Inflammatory macrophage treated with lipopolysaccharide for 4 hours (primary cell): Measurements from ENCODE around the gene HK1.
A peak's percentile ranks its signal among the peaks of the same experiment; 100 is the strongest.
"Not testable (repeated sequence)": the region's sequence is repeated elsewhere in the genome, so short reads cannot be mapped to it uniquely, and the experiment has no call there.

Experiments
- DNase-seq: peaks from one replicate; pipeline ENCODE4 v3.0.0-alpha.2; 2020

The HK1 gene

DNA sequence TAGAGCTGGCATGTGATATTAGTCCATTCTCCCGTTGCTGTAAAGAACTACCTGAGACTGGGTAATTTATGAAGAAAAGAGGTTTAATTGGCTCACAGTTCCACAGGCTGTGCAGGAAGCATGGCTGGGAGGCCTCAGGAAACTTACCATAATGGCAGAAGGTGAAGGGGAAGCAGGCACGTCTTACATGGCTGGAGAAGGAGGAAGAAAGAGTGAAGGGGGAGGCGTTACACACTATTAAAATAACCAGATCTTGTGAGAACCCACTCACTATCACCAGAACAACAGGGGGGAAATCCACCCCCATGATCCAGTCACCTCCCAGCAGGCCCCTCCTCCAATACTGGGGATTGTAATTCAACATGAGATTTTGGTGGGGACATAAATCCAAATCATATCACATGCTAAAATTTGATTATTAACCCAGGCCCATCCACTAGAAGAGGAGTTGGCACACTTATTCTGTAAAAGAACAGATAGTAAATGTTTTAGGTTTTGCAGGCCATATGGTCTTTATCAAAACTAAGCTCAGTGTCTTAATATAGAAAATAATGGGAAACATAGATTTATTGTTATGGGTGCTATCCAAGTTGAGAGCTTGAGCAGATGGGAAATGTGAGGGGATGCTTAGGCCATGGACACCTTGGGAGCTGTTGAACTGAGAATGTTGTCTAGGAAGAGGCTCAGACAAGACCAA lies 18.6 kb upstream of the HK1 start:
- no peak for DNase-seq

DNA sequence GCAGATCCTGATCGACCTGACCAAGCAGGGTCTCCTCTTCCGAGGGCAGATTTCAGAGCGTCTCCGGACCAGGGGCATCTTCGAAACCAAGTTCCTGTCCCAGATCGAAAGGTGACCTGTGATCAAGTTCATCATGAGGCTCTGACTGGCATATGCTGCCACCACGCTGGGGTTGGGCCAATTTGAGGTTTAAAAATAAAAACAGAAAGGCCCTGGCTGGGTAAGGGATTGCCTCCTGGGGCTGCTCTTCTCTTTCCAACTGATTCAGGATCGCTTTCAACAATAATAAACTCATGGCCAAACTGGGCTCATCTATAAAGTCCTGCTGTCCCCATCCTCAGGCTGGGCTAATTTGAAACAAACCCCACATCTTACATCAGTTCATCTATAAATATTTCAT lies 17.1 kb upstream of the HK1 start:
- no peak for DNase-seq

DNA sequence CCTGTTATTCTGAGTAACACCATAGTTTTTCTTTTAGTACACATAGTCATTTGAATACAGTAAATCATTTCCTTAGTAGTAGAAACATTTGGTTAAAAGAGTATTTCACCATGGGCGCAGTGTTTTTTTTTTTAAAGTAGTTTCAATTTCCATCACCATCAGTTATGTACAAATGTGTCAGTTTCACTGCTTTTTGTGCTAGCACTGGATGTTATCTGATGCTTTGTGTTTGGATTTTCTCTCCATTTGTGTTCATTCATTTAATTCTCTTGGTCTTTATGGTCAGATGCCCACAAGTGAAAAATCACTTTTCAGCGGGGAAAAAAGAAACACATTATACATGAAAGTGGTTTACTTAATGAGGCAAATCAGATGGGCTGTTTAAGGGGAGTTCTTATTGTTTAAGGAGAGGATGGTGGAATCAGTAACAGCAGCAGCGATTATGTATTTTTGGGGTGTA lies 16.0 kb upstream of the HK1 start:
- peak; percentile 23 for DNase-seq

DNA sequence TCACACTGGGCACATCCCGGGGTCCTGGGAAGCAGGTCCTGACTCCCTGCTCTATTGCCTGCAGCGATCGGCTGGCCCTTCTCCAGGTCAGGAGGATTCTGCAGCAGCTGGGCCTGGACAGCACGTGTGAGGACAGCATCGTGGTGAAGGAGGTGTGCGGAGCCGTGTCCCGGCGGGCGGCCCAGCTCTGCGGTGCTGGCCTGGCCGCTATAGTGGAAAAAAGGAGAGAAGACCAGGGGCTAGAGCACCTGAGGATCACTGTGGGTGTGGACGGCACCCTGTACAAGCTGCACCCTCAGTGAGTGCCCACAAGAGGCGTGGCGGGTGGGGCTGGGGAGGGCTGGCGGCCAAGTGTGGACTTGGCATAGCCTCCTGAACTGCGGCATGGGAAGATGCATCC lies 12.8 kb upstream of the HK1 start:
- DNase-seq = no peak

DNA sequence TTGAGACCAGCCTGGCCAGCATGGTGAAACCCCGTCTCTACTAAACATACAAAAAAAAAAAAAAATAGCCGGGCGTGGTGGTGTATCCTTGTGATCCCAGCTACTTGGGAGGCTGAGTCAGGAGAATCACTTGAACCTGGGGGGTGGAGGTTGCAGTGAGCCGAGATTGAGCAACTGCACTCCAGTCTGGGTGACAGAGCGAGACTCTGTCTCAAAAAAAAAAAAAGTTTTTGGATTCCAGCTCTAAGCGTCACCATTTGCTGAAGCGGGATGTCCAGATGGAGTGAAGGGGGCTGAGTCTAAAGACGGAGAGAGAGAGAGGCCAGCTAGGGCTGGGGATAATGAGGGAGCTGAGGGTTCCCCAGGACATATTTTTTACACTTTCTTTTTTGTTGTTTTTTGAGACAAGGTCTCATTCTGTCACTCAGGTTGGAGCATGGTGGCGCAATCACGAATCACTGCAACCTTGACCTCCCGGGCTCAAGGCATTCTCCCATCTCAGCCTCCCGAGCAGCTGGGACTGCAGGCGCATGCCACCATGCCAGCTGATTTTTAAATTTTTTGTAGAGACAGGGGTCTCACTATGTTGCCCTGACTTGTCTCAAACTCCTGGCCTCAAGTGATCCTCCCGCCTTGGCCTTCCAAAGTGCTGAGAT lies 9.4 kb upstream of the HK1 start:
- DNase-seq = no peak

DNA sequence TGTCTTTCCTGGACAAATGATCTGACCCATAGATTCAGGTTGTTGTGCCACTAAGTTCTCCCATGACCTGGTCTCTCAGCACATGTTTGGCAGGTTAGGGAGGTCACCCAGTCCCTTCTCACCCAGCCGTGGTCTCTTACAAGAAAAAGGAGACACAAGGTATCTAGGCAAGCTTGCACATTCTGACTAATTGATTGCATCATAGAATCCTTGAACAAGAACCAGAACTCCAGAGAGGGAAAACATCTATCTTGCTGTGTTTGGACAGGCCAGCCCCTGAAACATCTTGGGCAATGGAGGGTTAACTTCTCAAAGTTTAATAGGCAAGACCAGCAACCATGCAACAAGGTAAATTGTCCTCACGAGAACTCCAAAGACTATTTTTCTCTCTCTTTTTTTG lies 8.5 kb upstream of the HK1 start:
- no peak for DNase-seq

DNA sequence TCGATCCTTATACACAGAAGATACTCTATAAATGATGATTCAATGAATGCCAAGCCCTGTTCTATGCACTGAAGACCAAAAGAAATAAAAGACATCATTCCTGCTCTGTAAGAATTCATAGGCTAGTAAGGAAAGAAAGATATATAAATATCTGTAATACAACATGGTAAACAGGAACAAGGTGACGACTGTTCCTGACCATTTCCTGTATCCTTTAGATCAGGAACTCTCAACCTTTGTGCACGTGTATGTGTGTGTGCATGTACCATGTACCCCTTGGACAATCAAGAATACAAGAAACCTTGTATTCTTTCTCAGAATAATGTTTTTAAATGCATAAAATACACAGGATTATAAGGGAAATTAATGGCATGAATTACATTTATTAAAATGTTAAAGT lies 7.3 kb upstream of the HK1 start:
- no peak for DNase-seq

DNA sequence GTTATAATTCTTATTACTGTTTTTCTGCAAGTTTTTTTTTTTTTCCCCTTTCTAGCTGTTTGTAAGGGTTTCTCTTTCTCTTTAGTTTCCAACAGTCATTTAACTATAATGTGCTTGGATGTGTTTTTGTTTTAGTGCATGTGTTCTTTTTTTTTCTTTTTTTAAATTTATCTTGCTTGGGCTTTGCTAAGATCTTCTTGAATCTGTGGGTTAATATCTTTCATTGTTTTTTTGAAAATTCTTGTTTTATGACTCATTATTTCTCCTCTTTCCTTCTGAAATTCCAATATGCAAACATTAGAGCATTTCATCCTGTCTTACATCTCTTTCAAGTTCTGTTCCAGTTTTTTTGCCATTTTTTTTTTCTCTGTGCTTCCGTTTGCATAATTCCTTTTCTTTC lies 5.7 kb upstream of the HK1 start:
- DNase-seq = no peak

DNA sequence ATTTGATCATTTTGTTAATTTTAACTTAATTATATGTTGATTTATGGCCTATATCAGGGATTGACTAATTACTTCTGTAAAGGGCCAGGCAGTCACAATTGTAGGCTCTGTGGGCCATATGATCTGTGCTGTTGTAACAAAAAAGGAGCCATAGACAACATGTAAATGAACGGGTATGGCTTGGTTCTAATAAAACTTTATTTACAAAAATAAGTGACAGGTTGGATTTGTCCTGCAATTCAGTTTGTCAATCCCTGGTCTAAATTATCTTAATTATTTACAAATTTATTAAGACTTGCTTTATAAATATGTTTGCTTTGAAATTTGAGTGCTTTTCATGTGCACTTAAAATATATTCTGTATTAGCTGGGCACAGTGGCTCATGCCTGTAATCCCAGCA lies 2.9 kb upstream of the HK1 start:
- DNase-seq = no peak

DNA sequence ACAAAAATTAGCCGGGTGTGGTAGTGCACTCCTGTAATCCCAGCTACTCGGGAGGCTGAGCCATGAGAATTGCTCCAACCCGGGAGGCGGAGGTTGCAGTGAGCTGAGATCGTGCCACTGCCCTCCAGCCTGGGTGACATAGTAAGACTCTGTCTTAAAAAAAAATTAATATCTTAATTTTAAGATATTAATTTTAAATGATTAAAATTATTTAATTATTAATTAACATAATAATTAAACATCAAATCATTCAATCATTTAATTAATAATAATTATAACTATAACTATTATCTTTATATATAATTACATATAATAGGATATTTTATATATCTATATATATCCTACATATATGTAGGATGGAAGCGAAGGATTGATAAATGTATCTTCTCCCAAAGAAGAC lies 1.8 kb upstream of the HK1 start:
- no peak for DNase-seq

DNA sequence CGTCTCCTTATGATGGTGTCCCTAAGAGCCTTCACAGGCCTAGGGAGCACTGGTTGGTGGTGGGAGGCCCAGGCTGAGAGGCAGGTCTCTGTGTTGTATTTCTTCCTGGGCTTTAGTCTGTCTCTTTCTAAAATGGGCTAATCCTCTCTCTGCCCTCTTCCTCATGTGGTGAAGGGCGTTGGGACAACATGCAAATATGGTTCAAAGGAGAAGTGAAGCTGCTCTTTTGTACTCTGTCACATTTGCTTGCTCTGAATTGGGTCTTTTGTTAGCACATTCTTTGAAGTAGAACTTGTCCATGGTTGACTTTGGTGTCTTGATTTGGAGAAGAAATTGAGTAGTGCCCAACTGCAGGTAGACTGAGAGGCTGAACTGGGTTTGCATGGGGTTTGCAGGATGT lies 814 bp downstream of the HK1 start:
- DNase-seq = peak; percentile 73

DNA sequence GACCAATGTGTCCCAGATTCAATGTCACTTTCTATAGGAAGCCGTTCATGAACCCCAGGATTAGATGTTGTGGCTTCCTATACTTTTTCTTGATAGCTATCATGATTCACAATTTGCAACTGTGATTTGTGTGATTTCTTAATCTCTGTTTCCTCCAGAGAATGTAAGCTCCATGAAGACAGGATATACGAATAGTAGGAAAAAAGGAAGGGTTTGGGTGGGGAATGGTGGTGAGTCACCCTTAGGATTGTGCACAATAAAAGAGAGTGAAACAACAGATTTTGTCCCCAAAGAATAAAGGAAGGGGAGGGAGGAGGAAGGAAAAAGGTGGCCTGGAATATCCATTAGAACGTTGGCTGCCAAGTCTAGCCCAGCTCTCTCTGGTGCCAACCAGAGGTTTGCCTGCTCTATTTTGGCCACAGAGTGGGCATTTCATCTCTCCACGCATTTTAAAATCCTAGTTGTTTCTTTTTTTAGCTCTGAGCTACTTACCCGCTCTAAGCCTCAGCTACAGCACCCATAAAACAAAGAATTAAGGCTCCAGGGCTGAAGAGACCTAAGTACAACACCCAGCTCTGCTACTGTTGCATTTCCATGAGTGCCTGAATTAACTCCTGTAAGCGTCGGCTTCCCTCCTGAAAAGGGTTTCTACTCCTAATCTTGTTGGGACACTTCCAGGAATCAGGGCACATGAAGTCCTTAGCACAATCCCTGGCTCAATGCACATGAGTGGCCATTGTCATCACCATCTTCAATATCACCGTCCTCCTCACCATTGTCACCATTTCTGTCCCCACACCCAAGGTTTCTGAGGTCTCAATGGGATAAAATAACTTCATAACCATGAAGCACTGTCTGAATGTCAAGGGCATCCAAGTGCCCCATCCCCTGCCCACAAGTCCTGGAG lies 3.5 kb downstream of the HK1 start:
- no peak for DNase-seq

DNA sequence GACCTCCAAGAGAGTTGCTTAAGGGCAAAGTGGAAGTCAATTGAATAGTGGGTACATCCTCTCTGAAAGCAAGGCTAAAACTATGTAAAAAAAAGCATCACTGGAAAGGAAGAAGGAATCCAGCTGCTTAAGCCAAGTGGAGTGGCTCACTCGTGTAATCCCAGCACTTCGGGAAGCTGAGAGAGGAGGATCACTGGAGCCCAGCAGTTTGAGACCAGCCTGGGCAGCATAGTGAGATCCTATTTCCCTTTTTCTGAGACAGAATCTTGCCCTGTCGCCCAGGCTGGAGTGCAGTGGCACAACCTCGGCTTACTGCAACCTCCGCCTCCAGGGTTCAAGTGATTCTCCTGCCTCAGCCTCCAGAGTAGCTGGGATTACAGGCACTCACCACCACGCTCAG lies 6.1 kb downstream of the HK1 start:
- not testable (repeated sequence) for DNase-seq

DNA sequence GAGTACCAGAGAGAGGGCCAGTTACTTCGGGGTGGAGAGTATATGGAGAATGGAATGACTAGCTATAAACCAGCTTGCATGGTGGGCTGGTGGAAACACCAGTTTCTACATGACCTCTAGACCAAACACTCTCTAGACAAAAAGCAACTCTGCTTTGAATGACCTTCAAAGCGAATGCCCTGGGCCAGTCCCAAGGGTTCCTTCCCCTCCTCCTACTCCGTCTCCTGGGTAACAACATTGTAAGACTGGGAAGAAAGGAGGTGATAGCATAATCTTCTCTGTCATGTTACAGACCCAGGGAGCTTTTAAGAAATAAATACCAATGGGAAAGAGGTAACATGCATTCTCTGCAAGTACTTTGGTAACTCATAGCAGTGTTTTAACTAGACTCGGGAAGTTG lies 7.4 kb downstream of the HK1 start:
- DNase-seq = no peak

DNA sequence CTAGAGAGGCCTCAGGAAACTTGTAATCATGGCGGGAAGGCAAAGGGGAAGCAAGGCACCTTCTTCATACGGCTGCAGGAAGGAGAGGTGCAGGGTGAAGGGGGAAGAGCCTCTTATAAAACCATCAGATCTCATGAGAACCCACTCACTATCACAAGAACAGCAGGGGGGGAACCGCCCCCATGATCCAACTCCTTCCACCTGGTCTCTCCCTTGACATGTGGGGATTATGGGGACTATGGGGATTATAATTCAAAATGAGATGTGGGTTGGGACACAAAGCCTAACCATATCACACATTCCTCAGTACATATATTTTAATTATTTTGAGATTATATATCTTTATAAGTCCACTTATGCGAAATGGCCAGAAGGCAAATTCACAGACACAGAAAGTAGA lies 8.9 kb downstream of the HK1 start:
- DNase-seq = no peak

DNA sequence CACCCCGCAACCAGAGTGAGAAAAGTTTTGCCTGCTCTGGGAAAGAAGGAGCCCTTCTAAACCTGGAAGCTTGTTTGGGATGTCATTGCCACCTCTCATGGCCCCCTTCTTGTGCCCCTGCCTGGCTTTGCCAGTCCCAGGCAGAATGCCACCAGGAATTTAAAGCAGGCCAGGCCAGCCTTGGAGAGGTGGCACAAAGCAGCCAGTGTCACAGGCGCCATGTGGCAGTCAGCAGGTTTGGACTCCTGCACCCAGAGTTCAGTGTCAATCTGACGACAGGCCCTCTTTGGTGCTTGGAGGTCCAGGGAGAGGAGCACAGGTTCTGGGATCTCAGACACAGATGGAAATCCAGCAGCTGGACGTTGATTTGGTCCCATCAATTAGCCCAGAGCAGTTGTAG lies 12.7 kb downstream of the HK1 start:
- DNase-seq = no peak

DNA sequence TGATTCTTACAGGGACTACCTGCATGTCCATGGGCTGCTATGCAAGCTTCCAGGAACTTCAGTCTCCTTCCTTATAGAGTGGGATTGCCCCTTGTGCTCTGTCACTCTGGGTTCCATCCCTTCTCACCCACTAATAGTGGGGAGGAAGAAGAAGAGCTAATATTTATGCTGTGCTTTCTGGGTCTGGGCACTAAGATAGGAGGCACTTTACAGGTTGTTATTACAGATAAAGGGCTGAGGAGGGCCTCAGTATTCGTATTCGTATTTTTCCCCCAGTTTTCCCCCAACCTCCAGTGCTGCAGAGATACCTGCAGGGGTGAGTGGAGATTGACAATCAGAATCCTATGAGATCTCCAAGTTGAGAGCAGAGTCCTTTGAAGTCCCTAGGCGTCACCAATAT lies 14.2 kb downstream of the HK1 start:
- no peak for DNase-seq

DNA sequence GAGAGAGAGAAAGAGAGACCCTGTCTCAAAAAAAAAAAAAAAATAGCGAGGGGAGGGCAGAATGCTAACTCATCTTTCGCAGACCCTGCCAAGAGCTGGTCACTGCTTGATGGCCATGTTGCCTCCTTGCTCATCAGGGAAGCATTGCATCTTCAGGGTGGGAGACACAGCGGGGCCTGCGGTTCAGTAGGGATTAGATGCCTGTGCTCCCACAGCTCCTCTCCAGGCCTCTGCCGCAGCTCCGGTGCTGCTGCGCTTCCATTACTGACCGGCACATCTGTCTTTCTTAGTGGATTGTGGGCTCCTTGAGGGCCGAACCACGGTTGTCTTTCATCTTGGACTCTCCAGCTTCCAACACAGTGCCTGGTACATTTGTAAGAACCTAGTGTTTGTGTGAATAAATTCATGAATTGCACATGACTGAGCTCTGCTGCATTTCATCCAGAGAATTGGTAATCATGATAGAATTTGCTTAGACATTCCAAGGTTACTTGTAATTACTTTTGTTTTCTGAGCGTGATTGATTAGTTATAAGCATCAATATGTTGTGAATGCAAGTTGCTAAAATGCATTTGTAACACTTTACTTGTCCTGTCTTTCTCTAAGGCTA lies 16.8 kb downstream of the HK1 start:
- DNase-seq = no peak

DNA sequence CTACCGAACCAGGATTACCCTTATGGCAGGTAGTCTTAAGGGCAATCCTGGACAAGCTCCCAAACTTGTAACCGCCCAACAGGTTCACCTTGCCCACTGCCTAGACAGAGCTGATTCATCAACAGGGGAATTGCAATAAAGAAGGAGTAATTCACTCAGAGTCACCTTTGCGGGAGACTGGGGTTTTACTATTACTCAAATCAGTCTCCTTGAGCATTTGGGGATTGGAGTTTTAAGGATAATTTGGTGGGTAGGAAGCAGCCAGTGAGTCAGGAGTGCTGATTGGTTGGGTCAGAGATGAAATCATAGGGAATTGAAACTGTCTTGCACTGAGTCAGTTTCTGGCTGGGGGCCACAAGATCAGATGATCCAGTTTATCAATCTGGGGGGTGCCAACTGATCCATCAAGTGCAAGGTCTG lies 25.3 kb downstream of the HK1 start:
- DNase-seq = peak; percentile 76

DNA sequence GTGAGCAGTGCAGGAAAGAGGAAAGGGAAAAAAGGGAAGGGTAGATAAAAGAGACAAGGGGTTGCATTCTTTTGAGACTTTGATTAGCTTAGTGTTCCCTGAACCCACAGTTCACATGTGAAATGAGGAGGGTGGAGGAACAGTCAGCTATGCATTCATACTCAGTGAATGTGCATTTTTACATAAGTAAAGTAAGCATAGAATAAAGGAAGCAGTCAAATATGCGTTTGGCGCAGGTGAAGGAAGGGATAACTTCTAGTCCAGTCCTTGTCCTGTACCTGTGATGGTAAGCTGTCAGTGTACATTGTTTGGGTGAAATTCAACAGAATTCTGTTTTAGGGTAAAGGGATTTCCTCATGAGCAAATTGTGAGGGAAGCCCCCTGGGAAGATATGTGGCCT lies 28.1 kb downstream of the HK1 start:
- DNase-seq = no peak

DNA sequence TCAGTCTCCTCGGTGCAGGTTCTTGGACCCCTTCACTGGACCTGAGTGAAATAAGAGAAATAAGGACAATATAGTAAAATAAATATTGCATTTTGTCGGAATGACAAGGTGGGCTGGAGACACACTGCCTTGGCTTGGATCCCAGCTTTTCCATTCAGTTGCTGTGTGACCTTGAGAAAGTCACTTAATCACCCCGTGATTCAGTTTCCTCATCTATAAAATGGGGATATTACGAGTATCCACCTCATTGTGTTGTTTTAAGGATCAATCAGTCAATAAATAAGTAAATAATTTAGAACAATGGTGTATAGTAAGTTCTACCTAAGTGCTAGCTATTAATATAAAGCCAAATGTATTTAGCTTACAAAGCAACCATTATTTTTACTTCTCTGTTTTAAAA lies 29.1 kb downstream of the HK1 start:
- no peak for DNase-seq

DNA sequence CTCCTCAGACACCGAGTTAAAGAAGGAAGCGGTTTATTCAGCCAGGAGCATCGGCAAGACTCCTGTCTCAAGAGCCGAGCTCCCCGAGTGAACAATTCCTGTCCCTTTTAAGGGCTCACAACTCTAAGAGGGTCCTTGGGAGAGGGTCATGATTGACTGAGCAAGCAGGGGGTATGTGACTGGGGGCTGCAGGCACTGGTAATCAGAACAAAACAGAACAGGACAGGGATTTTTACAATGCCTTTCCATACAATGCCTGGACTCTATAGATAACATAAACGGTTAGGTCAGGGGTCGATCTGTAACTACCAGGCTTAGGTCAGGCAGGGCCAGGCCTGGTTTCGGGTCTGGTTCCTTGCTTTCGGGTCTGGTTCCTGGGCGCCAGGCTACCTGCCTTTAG lies 30.0 kb downstream of the HK1 start:
- not testable (repeated sequence) for DNase-seq

DNA sequence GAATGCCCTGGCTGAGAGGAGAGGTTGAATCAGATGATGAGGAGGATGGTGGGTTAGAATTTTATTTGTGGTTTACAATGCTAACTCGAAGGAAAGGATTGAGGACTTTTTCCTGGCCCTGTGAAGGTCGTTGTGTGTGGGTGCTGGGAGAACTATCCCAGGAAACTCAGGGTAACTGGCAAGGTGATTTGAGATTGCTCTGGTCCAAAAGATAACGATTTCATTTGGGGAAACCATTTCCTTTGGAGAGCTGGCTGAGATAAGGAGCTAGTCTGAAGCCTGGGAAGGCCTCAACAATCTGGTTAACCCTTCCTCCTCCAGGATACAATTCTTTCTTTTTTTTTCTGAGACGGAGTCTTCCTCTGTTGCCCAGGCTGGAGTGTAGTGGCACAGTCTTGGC lies 33.0 kb downstream of the HK1 start:
- no peak for DNase-seq

DNA sequence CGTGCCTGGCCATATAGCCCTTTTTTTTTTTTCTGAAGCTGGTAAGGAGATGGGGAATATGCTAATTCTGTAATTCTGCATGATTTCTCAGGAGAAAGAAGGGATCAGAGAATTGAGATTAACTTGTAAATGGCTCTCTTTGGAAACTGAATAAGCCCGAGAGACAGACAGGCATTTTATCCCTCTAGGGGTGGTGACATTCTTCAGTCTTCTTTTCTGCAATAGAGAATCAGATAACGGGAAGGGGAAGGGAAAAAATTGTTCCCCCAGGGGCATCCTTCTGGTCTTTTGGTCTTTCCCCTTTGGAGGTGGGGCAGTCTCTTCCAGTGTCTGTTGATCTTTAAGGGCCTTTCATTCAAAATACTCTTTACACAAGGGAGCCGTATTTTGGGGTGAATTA lies 34.2 kb downstream of the HK1 start:
- DNase-seq = no peak
